ENCODE data around the gene GNAI1. TPM values are rescaled to one million over a fixed set of nuclear protein-coding genes. Genes with fewer than 3 reads are reported as not detected.
"Not testable (repeated sequence)": the region's sequence is repeated elsewhere in the genome, so short reads cannot be mapped to it uniquely, and the experiment has no call there.

Gene GNAI1
- polyA plus RNA-seq, 3 donors: 121 to 127 (median 123) TPM

GRCh38 chr7:80154656-80155333 lies 20.2 kb downstream of the GNAI1 start:
- DNase-seq (ENCODE audit: low read depth in 3 of 3, low spot score in 2 of 3): no peak

DNA sequence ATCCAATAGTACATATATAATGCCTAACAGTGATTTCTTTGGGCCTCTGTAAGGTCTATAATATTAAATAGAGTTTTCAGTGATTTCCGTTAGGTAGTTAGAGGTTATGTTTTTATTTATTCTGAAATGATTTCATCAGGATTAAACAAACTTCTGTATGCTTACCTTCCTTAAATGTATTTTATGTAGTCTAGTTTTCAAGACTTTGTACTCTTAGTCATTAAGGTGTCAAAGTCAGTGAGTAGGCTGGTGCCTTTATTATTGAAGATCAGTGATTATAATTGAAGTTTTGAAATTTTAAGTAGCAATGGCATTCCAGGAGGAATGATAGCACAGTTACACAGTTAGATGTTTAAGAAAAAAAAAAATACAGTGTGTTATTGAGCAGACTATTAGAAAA lies 20.7 kb downstream of the GNAI1 start:
- DNase-seq (ENCODE audit: low read depth in 3 of 3, low spot score in 2 of 3): no peak

- not testable (repeated sequence) for DNase-seq (ENCODE audit: low read depth in 3 of 3, low spot score in 2 of 3)
Observed at GRCh38 chr7:80157770-80158169, 23.1 kb downstream of the GNAI1 start.

GRCh38 chr7:80159802-80160201 lies 25.2 kb downstream of the GNAI1 start:
- no peak for DNase-seq (ENCODE audit: low read depth in 3 of 3, low spot score in 2 of 3)

DNA sequence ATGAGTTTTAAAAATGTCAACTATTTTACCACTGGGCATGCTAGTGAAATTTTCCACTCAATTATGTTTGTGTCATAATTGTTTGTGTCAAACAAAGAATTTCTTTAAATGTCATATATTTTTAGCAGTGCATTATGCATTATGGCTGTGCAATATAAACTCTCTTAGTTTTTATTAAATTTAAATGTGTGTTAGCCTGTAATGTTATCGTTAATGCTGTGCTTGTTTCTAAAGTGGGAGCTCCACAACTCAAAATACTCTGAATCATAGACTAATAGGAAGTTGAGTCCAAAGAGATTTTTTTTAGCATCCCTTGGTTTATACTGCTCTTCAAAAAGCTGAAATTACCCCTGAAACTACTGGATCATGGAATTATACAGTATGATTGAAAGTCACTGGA lies 26.8 kb downstream of the GNAI1 start:
- no peak for DNase-seq (ENCODE audit: low read depth in 3 of 3, low spot score in 2 of 3)

DNA sequence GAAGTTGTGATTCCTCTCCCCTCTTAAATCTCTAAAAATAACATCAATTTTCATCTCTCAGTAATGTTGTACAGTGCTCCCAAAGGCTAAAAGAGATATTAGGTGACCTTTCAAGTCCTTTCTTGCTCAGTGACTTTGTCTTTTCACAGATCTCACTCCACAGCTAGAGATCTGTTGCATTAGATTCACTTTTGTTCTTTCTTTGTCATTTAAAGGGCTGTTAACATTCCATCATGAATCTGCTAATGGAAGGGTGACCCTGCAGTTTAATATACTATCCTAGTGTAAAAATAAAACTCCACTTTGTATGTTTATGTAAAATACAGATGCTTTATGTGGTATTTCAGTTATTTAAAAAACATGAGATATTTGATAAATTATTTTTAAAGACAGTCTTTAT lies 30.5 kb downstream of the GNAI1 start:
- DNase-seq (ENCODE audit: low read depth in 3 of 3, low spot score in 2 of 3): no peak

- no peak for DNase-seq (ENCODE audit: low read depth in 3 of 3, low spot score in 2 of 3)
Observed at GRCh38 chr7:80170445-80170844, 35.8 kb downstream of the GNAI1 start.

DNA sequence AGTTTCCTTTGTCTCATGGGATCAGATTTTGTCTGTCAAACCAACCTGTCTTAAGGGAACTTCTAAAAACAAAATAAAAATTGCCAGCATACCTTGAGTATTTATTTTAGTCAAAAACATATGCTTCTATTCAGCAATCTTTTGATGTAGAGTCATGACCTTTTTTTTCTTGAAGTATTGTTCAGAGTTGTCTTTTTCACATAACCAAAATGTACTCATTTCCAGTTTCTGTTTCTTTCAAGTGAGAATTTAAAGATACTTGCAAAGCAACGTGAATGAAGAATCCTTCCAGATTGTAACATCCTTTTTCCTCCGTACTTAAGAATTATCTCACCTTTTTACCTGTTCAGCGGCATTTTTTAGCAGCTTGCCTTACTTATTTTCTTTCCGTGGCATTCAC lies 37.8 kb downstream of the GNAI1 start:
- no peak for DNase-seq (ENCODE audit: low read depth in 3 of 3, low spot score in 2 of 3)

DNA sequence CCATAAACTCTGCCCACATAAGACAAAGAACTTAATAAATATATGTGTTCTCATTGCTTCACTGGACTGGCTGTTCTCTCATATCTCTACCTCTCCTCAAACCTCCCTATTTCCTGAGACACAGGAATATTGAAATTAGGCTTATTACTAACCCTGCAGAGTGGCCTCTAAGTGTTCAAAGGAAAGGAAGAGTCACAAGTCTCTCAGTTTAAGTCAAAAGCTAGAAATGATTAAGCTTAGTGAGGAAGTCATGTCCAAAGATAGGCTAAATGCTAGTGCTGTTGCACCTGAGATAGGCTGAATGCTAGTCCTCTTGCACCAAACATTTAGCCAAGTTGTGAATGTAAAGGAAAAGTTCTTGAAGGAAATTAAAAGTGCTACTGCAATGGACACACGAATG lies 41.1 kb downstream of the GNAI1 start:
- no peak for DNase-seq (ENCODE audit: low read depth in 3 of 3, low spot score in 2 of 3)

DNA sequence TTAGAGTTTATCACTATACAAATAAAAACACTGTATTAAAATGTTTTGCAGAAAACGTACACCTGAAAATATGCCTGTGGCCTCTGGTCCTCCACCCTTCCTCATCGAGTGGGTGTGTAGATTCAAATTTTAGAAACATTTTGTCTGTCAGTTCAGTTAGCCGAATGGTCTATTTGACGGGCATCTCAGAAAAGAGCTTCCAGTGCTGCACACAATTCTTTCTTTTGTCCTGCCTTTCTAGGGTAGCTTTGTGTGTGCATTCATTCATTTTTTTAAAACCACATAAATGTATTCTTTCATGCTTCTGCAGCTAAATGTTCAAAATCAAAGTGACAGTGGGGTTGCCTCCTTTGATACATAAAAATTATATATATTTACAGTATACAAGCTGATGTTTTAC lies 46.8 kb downstream of the GNAI1 start:
- no peak for DNase-seq (ENCODE audit: low read depth in 3 of 3, low spot score in 2 of 3)

DNA sequence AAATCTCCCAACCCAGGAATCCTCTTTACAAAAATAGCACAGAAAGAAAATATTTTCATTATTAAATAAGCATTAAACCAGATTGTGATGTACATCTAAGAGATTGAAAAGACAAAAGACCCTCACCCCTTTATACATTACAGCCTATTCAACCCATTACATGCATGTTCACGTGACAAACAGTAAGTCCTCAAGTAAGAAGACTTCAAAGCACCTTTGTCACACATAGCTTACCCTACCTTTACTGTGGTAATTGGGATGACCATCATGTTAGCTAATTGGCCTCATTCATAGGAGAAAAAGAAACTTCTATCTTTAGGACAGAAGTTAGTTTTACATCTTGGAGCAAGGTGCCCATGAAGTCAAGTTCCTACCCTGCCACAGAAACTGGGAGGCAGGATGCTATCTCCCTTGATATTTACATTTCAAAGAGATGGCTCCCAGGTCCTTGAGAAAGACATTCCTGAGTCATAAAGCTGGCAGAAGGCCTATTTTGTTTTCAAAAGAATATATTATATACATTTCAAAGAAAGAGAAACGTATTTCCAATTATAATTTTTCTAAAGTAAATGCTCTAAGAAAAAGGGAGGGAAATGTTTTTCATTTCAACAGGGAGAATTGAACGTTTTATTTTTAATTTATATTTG lies 48.1 kb downstream of the GNAI1 start:
- DNase-seq (ENCODE audit: low read depth in 3 of 3, low spot score in 2 of 3): no peak

DNA sequence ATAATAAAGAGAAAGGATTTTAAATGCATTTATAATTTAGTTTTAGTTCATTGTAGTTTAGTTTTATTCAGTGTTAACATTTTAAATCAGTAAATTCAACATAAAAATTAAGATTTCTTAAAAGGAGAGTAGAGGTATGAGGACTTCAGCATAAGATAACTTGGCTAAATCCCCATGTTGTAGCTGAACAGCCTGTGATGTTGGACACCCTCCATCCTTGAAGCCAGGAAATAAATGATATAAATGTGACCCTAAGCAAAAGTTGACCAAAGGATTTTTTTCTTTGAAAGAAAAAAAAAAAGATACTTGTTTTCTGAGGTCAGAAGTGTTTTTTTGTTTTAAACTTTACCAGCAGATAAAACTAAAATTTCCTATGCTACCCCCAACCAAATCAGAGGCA lies 48.7 kb downstream of the GNAI1 start:
- DNase-seq (ENCODE audit: low read depth in 3 of 3, low spot score in 2 of 3): no peak

DNA sequence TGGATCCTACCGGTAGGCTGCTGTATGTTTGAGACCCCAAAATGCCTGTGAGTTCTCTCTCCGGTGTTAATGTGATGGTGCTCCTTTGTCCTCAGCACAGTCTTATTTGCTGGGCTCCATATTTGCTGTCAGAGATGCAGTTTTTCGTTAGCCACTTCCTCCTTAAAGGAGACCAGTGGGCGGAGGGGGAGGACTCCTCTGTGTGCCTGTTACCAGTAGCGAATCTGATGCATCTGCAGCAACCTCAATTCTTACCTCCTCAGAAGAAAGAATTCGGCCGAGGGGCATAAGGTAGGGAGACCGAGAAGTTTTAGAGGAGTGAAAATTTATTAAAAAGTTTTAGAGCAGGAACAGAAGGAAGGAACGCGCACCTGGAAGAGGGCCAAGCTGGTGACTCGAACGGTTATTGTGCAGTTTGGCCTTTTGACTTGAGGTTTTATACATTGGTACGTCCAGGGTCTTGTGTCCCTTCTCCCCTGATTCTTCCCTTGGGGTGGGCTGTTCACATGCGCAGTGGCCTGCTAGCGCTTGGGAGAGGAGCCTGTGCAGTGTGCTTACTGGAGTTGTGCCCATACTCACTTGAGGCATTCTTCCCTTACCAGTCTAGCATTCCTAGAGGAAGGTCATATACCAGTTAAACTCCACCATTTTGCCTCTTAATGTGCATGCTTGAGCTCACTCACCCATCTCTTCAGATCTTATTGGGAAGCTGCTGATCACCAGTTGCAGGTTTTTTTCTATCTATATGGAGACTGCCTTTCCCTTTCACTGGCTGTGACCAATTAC lies 49.5 kb downstream of the GNAI1 start:
- DNase-seq (ENCODE audit: low read depth in 3 of 3, low spot score in 2 of 3): no peak

DNA sequence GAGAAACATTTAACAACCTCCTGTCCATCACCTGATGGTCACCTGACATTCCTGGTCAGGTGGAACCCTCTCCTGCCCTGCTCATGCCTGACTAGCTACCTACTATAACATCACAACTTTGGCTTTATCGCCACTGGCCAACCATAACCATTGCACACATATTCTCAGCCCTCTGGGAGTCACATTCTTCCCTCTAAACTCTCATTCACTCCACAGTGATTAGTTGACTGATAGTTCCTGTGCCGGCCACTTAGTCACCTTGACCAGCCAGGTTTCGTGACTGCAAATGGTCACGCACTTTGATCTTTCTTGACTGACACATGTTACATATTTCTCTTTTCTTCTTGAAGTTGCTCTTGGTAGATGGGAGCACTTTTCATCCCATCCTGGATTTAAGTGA lies 50.1 kb downstream of the GNAI1 start:
- no peak for DNase-seq (ENCODE audit: low read depth in 3 of 3, low spot score in 2 of 3)

DNA sequence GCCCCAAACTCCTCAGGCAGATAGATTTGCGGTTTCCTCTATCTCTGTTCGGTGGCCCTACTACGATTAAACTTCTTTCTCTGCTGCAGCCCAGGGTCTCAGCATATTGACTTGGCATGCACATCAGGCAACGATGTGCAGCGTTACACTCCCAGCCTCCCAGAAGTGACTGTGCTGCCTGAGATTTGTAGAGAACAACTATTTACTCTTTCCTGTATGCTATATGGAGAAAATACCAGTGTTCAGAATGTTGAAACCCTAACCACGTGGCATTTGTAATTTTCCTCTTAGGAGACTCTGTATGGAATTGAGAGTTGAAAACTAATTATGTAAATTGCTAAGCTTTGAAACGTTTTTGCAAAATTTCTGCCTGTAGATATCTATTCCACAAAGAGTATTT lies 50.9 kb downstream of the GNAI1 start:
- no peak for DNase-seq (ENCODE audit: low read depth in 3 of 3, low spot score in 2 of 3)

- no peak for DNase-seq (ENCODE audit: low read depth in 3 of 3, low spot score in 2 of 3)
Observed at GRCh38 chr7:80186721-80187120, 52.1 kb downstream of the GNAI1 start.

GRCh38 chr7:80187279-80187678 lies 52.6 kb downstream of the GNAI1 start:
- DNase-seq (ENCODE audit: low read depth in 3 of 3, low spot score in 2 of 3): no peak

- no peak for DNase-seq (ENCODE audit: low read depth in 3 of 3, low spot score in 2 of 3)
Observed at GRCh38 chr7:80187727-80188126, 53.1 kb downstream of the GNAI1 start.

DNA sequence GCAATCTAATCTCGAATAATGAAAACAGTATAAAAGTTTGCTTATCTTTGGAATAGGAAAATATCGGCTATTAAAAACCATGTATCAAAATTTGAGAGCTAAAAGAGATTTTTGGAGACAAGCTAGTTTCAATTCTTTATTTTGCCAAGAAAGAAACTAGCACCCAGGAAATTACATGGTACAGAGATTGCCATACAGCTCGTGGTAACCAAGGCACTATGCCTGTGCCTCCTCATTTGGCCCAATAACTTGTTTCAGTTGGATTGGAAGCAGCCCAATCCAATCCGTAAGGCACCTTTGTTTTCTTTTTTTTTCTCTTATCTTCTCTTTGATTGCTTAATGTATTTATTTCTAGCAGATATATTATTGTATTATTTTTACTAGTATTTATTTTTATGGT lies 55.0 kb downstream of the GNAI1 start:
- no peak for DNase-seq (ENCODE audit: low read depth in 3 of 3, low spot score in 2 of 3)

DNA sequence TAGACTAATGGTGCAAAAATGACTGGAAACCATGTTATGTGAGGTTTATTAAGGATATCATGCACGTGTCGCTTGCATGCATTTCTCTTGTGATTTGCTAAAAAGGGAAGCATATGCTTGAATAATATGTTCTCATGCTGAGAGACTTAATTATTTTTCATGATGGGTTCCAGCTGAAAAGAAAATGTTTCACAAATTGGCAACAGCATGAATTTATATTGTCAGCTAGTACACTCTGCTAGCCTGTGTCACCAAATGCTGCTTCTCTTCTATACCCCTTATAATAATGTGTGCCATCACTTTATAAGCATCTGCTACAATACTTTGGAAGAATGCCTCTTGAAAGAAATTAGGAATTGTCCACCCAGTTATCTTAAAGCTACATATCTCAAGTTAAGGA lies 63.0 kb downstream of the GNAI1 start:
- DNase-seq (ENCODE audit: low read depth in 3 of 3, low spot score in 2 of 3): no peak

GRCh38 chr7:80199051-80199450 lies 64.4 kb downstream of the GNAI1 start:
- no peak for DNase-seq (ENCODE audit: low read depth in 3 of 3, low spot score in 2 of 3)

DNA sequence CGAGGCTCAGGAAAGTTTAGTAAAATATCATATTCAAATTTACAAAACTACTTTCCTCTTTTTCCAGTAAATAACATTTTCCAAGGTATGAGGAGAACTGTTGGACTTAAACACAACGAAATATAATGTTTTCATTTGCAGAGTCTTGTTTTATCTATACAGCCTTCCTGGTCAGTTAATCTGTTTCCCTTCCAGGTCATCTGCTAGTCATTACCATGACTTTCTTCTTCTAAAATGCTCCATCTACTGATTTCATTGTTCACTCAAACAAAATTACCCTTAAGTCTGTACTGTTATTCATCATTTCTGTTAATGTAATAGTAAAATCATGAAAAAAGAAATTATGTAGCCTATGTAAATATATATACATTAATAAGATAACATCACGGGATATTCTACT lies 69.8 kb downstream of the GNAI1 start:
- DNase-seq (ENCODE audit: low read depth in 3 of 3, low spot score in 2 of 3): no peak

Data from right renal cortex interstitium (tissue), 3 donors.